COR-L47 (cell line): ENCODE data around the gene NATD1.
A peak's percentile ranks its signal among the peaks of the same experiment; 100 is the strongest.

Source experiments
- DNase-seq: peaks from one replicate; lab custom pipeline; 2025; lab: John Stamatoyannopoulos, UW

The NATD1 gene

DNA sequence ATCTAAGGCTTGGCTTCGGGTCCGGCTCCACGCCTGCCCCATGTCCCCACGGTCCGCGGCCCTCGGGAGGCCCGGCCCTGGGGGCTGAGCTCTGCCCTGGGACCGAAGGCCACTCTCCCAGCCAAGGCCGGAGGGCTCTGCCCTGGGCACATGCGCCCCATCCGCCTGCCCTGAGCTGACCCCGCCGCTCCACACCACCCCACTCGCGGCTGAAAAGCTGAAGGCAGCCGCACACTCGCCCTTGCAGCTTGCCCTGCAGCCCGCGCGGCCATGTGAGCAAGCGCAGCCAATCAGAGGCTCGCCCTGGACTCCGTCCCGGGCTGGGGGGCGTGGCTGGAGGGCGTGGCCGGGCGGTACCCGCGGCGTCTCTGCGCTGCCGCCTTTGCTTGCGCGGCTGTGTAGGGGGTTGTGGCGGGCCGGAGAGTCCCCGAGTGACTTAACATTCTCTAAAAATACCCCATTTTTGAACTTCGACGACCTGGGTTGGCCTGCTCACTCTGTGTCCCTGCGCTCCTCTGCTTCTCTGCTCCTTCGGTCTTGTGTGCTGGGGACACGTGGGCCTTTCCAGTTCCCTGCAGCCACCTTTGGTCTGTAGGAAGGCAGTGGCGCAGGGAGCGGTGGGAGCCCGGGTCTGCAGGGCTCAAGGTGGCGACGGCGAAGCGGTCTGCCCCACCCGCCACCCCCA lies 22.5 kb upstream of the NATD1 start:
- DNase-seq = peak; percentile 48

DNA sequence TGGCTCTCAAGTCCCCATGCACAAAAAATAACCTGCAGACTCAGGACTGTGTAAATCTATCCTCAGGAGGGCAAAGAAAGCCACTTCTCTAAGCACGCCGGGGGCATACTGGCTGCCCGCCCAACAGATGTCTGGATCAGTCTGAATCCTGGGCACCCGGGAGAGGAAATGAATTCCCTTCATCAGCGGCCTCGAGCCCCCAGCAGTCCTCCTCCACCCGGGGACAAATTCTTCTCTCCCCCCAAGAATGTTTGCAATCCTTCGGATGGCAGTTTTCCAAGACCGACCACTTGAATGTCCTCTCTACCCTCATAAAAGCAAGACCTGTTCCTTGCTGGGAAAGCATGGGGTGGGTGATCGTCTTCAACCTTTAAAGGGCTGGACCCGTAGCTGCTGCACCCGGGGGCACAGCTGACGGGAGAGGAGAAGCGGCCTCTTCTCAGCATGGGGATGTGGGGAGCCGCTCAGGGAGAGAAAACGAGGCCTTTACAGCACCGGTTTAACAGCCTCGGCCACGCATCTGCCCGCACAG lies 21.9 kb upstream of the NATD1 start:
- no peak for DNase-seq

GRCh38 chr17:21272881-21273792 lies 19.9 kb upstream of the NATD1 start:
- DNase-seq = no peak

DNA sequence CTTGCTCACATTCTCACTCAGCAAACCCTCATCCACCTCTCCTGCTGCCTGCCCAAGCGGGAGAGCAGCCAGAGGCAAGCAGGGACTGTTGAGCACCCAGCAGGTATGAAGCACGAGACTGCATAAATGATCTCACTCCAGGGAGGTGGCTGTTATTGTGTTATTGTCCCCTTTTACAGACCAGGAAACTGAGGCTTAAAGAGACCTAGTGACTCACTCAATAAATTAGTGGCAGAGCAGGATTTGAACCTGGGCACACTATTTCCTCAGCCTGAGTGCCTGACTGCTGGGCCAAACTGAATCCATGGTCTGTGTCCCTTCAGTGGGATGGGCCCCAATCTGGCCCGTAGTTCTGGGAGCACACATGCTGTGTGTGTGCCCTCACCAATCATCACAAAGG lies 19.0 kb upstream of the NATD1 start:
- DNase-seq = no peak

DNA sequence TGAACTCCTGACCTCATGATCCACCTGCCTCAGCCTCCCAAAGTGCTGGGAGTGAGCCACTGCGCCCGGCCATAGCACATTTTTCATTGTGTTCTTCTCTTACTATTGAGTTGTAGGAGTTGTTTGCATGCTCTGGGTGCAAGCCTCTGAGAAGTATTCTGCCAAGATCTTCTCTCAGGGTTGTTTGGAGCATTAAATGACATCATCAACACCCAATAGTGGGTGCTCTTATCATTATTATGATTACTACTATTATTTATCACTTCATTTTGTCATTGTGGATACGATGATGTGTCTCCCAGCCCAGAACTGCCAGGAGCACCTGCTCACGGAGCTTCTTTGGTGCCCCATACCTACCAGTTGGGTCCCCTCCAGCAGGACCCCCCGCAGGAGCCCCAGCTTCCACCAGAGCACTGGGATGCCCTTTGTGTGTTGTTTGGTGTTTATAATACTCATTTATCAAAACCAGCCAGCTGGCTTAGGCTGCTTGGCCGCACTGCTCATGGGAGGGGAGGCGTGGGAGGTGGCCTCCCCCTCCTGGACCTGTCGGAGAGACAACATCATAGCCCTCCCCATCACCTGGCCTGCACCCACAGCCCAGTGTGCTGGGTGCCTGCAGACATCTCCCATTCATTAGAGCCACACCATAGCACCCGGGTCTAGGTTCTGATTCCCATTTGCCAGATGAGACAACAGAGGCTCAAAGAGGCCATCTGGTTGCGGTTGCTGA lies 18.4 kb upstream of the NATD1 start:
- no peak for DNase-seq

GRCh38 chr17:21269394-21269793 lies 16.2 kb upstream of the NATD1 start:
- no peak for DNase-seq

DNA sequence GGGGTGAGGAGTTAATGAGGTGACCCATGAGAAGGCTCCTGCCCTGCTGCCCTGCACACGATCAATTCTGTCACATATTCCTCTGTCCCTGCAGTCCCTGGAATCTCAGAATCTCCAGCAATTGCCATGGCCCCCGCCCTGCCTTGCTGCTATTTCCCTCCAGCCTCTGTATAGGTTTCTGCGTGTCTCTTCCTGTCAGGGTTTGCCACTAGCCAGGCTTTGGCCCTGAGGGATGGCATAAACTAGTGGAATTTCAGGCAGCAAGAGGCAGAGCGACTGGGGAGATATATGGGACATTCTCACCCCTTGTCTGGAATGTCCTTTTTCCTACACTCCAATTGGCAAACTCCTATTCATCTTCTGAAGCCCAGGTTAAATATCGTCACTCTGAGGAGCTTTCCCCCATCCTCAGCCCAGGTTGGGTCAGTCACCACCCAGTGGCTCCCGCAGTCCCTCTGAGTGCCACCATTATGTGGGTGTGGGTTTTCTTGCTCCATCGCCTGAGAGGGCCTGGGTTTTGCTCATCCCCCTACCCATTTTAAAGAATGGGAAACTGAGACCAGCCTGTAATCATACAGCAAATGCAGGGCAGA lies 15.5 kb upstream of the NATD1 start:
- DNase-seq = no peak

- DNase-seq = no peak
These were observed 10.2 kb upstream of the NATD1 start for GRCh38 chr17:21263376-21263775.

DNA sequence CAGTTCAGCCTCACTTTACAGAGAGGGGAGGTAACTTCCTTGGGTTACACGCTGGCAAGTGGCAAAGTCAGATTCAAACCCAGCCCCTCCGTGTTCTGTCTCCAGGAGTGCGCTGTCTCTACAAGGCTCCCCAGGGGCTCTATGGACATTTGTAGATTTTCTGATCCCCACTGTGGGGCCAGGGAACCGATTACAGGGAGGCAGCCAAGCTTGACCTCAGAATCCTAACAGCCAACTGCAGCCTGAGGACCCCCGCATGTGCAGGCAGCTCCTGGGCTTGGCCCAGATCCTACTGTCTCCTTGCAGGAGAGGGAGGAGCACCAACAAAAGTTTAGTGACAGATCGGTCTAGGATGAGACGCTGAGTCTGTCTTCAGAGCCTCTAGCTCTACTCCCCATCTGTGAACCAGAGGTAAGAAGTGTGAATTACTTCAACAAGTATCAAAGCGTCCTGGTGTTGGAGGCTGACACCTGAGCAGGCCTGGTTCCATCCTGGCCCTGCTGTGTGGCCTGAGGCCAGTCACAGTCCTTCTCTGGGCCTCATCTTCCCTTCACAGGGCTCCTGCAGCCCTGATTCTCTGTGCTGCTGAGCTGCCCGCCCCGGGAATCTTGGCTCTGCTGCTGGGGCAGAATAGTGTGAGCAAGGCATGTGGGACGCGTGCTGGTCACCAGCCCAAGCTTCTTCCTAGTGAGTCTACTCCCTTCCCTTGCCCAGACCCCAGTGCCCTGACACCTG lies 9.2 kb upstream of the NATD1 start:
- DNase-seq = no peak

- DNase-seq = no peak
These were observed 5.4 kb upstream of the NATD1 start for GRCh38 chr17:21258593-21258992.

DNA sequence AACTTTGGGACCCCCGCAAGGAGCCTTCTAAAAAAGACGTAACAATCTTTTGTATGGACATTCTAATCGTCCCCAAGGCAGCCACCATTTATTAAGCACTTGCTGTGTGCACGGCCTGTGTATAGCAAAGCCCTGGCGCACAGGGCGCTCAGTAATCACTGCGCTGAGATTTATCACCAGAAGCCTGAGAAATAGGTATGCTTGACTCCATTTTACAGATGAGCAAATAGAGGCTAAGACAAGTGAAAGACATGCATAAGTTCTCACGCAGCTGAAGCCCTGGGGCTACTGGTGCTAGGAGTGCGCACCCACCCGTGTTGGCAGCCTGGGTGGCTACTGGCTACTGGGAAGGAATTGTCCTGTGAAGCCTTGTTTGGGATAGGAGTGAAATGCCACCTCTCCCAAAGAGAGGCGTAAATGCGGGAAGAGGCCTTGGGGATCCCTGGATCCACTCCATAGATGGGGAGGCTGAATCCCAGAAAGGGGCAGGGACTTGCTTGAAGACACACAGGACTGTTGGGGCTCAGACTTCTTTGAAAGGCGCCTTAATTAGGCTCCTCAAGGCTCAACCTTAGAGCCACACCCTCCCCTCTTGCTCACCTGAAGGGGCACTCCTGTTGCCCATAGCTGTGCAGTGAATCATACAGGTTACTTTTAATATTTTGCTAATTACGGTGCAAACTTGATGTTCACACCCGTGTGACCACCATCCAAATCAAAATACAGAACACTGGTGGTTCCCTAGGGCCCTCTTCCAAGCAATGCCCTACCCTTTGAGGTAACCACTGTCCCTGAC lies 634 bp upstream of the NATD1 start:
- no peak for DNase-seq

- no peak for DNase-seq
These were observed 868 bp downstream of the NATD1 start for GRCh38 chr17:21252289-21252795.

DNA sequence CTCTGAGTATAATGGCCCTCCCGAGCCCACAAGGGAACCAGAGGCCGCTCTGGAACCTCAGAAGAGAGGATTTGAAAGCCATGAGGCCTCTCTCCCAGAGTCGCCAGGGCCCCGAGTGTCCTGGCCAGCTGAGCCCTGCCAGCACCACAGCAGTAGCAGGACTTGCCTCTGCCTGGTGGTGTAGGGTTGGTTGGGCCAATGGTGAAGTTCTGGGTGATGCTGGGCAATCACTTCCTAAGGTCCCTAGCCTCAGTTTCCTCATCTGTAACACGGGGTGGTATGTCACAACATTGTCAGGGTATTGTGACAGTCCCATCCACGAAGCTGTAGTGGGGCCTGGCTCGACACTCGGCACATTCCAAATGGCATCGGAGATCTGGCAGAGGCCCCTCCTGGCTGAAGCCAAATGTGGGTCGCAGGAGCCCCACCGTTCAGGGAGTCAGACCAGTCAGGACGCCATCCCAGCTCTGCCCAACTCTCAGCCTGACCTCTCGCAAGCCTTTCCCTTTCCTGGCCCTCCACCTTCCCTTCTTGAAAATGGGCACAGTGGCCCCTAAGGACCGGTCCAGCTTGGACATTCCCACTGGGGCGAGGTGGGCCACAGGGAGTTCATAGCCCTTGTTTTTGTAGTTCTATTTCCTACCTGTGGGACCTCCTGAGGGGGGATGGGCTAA lies 1.7 kb downstream of the NATD1 start:
- no peak for DNase-seq

GRCh38 chr17:21250854-21251253 lies 2.4 kb downstream of the NATD1 start:
- no peak for DNase-seq

DNA sequence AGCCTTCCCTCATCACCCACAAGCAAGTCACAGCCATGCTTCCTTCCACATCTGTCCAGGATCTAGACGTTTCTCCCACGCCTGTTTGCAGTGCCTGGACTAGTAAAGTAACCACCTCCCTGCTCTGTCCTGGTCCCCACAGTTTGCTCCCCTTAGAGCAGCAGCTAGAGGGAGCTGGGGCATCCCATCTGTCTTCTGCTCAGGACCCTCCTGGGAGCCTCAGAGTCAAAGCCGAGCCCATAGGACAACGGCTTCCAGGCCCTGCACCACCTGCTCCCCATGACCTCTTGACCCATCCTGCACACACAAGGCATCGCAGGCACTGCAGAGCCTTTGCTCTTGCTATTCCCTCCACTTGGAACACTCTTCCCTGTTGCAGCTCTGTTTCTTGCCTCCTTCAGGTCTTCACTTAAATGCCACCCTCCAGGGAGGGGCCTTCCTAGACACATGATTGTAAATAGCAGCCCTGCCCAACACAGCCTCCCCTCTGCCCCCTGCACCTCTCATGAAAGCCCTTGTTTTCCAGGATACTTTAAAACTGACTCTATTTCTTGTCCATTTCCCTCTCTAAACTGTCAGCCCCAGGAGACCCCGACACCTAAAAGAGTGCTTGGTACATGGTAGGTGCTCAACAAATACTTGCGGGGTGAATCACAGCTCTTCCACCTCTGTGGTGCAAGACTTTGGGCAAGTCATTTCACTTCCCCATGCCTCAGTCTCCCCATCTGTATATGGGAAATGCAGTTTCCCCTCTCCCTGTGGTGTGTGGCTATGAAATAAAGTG lies 3.1 kb downstream of the NATD1 start:
- no peak for DNase-seq

- no peak for DNase-seq
These were observed 4.0 kb downstream of the NATD1 start for GRCh38 chr17:21249086-21249795.

DNA sequence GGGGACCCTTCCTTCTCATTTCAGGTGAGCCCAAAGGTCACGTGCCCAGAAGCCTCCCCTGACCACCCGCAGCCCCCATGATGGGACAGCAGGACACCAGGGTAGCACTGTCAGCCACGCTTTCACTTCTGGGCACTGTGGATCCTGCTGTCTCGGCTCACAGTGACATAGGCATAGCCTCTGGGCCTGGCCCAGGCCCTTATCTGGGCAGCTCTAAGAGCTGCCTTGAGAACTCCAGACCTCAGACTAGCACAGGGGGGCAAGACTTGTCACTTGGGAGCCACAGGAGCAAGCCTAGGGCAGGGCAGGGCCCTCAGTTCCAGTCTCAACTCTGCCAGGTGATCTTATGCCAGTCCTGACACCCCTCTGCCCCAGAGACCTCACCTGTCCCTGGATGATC lies 4.7 kb downstream of the NATD1 start:
- DNase-seq = no peak

GRCh38 chr17:21247552-21248258 lies 5.5 kb downstream of the NATD1 start:
- no peak for DNase-seq
